Colon (tissue), 2 donors: ENCODE measurements around the gene MAGI1.

Experiments used
- FAIRE-seq: peaks from 2 replicates; lab custom pipeline; 2012; peaks lifted over from hg19 to GRCh38; lab: Jason Lieb, UNC
- donor health status: control.
- donor health status: control.

Gene MAGI1

DNA sequence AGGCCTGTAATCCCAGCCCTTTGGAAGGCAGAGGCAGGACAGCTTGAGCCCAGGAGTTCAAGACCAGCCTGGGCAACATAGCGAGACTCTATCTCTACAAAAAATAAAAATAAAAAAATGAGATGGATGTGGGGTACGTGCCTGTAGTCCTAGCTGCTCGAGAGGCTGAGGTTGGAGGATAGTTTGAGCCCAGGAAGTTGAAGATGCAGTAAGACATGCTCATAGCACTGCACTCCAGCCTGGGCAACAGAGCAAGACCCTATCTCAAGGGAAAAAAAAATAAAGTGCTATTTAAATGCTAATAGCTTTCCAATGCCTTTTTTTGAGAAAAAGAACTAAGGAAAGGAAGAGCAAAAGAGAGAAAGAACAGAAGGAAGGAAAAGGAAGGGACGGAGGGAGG, 94.5 kb downstream of the MAGI1 start:
- no peak for FAIRE-seq

DNA sequence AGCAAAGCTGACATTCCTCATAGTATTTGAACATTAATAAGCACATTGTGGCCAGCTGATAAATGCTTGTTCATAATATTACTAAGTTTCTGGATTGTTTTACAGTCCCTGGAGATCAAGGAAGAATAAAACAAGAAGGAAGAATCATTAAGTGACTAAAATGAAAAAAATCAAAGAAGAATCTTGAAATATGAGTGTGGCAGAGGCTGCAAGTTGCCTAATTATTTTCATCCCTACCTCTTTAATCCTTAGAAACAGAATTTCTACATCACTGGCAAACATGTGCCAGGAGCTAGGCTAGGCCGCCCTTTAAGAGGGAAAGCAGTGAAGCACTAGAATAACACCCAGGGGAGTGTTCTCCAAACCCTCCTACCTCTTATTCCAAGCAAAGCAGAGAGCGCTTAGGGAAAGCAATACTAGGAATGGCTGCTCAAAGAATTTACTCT, 98.9 kb downstream of the MAGI1 start:
- FAIRE-seq, result no peak

DNA sequence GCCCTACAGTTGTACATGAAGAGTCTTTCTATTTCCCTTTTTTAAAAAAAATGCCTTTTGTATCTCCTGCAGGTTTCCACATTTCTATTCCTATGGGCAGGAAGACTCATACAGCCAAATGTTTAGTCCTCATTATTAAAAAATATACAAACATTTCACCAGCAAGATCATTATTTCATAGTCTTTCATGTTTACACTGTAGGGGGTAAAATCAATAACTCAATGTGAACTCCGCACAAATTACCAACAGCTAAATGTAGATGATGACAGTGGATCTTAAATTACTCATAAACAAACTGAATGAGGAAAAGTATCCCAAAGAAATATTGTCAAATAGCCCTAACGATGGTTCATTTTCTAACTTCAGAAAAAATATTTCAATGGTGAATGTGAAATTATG, 99.5 kb downstream of the MAGI1 start:
- no peak for FAIRE-seq

DNA sequence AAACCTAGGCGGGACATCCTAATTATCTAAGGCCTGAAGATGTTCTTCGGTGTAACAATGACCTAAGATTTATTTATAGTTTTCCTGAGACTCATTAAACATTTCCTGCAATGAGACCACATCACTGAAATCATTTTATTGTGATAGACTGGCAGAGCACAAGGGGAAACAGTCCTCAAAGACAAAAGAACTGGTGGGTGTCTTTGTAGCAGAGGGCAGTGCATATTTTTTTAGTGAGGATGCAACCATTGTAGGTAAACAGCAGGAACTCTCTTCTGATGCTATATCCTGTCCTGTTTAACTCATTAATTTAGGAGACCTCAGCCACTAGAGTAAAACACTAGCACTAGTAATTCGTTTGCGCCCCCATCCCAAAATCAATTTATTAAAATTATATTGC, 100.0 kb downstream of the MAGI1 start:
- no peak for FAIRE-seq

DNA sequence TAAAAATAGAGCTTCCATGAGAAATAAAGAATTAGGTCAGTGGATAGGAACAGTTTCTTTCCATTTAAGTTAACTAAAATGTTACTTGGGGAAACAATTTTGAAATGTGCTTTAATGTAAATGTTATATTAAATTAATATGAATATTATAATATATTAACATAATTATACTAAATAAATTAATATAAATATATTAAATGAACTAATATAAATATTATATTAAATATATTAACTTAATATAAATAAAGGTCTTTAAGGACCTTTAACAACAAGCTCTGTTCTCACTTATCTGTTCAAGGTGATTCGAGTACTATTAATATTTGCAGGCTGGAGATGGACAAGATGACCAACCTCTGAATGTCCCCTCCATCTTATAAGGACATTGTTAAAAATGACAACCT, 100.6 kb downstream of the MAGI1 start:
- FAIRE-seq, result peak; percentile 45

DNA sequence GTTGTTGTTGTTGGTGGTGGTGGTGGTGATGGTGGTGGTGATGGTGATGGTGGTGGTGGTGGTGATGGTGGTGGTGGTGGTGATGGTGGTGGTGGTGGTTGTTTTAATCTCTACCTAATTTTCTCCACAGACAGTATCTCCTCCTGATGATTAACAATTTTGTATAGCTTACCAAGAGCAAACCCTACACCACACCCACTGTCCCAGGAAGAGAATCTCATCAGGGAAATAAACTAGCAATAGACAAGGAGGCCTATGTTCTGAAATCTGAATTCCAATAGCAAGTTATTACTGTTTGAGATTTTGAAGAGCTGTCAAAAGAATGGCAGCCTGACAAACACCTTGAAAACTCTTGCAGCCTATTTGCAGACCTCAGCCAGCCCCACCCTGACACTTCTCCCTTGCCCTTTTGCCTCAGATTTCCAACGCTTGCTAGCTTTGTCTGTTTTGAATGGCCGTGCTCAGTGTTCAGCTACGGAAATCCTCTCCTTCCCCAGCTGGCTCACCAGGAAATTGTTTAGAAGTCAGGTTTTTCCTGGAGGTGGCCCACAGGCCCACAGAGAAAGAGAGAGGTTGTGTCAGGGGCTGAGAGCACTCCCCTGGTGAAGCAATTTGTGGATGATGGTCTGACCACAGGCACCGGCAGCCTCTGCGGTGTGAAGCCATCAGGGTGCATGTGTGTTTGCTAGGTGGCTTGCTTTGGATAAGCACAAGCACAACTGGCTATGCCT, 101.6 kb downstream of the MAGI1 start:
- FAIRE-seq, result no peak

DNA sequence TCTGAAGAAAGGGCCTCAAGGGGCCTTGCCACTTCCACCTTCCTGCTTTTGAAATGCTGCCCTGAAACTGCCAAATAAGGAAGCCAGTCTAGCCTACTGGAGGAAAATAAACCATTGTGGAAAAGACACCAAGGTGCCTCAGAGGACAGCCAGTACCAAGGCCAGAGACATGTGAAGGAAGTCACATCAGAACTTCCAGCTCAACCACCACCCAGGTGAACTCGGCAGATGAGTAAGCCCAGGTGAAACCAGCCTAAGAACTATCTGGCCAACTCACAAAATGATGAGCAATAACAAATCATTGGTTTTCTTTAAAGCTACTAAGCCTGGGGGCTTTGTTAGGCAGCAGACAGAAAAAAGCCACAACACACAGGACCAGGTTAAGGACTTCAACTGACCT, 103.0 kb downstream of the MAGI1 start:
- FAIRE-seq, result no peak

DNA sequence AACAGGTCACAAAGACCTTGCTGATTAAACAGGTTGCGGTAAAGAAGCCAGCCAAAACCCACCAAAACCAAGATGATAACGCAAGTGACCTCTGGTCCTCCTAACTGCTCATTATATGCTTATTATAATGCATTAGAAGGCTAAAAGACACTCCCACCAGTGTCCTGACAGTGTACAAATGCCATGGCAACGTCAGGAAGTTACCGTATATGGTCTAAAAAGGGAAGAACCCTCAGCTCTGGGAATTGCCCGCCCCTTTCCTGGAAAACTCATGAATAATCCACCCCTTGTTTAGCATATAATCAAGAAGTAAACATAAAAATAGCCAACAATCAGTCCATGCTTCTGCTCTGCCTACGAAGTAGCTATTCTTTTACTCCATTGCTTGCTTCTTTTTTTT, 108.1 kb downstream of the MAGI1 start:
- no peak for FAIRE-seq

DNA sequence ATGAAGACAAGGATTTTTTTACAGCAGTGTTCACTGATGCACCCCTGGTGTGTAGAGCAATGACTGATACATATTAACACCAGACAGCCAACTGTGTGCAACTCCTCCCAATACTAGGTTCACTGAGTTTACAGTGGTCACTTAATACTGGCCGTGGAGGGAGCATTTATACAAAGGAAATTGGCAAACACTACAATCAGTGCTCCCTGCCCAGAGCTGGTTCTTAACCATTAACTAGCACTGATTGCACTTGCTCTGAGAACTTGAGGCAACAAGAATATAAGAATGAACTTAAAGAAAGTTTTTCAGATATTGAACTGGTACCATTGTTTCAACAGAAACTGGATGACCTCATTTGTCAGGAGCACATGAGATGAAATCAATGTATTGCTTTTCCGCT, 110.6 kb downstream of the MAGI1 start:
- FAIRE-seq, result no peak

DNA sequence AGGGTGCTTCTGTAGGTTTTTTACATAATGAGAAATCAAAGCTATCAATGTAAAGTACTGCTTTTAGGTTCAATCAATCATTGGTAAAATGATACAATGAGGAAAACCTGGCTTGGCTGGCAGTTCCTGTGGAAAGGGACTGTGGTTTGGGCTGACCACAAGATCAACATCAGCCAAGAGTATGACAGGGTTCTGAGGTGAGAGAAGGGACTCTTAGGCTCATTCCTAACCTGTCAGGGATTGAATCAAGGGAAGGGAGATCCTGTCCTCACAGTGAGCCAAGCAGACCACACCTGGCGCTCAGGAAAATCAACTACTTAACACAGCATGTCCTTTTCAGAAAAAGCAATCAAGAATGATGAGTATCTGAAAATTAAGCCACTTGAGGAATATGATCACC, 111.1 kb downstream of the MAGI1 start:
- FAIRE-seq, result no peak

DNA sequence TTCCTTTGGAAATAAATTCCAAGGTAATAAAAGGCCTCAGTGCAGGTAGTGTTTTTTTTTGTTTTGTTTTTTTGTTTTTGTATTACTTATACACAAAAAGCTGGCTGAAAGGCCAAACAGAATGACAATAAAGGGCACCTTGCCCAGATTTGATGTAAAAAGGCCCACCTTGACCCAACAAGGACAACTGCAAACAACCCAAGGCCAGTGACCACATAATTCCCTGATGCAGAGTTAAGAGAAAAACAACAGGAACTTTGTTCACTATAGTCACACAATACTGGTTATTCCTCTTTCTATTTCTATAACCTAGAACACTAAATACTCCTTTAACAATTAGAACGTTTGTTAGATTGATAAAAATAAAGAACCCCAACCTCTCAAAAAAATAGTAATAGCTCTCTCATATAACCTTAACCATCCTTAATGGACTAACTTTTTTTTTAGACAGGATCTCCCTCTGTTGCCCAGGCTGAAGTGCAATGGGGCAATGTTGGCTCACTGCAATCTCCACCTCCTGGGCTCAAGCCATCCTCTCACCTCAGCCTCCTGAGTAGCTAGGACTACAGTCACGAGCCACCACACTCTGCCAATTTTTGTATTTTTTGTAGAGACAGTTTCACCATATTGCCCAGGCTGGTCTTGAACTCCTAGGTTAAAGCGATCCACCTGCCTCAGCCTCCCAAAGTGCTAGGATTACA, 113.3 kb downstream of the MAGI1 start:
- no peak for FAIRE-seq

DNA sequence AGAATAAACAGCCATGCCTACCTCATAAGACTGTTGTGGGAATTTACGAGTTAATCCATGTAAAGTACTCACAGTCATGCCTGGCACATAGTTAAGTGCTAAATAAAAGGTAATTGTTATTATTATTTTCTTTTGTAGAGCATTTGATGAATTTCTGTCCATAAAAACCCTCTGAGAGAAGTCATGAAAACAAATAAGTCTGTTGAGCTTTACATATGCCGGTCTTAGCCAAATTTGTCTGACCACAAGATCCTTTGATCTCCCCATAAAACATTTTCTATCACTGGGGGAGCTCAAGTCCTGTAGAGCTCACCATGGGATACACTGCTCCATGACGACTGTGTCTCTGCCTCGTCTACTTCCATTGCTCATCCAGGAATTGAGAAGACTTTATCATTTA, 114.0 kb downstream of the MAGI1 start:
- no peak for FAIRE-seq

DNA sequence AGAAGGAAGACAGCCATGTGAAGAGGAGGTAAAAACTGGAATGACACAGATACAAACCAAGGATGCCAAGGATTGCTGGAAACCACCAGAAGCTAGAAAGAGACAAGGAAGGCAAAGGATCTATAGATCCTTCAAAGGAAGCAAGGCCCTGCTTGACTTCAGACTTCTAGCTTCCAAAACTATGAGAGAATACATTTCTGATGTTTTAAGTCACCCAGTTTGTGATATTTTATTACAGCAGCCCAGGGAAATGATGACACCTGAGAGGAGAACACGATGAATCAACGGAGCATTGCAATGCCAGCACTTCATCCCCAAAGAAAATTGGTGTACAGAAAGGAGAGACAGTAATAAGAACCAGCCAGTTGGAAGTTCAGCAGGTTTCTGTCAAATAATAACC, 116.3 kb downstream of the MAGI1 start:
- FAIRE-seq, result no peak

DNA sequence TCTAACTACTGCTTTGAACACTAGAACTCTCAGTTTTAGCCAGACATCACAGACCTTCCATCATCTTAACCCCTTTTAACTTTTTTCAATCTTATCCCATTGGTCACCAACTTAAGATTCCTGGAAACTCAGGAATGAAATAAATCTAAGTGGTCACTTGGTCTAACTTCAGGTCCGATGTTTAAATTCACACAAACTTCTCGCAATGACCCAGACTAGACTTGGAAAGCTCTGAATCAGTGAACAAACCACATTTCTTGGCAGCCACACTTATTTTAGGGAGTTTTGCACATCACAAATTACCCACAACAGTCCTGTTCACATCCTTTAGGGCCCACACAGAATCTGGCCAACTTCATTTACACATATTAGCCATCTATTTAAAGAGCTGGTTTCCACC, 118.9 kb downstream of the MAGI1 start:
- FAIRE-seq, result no peak

DNA sequence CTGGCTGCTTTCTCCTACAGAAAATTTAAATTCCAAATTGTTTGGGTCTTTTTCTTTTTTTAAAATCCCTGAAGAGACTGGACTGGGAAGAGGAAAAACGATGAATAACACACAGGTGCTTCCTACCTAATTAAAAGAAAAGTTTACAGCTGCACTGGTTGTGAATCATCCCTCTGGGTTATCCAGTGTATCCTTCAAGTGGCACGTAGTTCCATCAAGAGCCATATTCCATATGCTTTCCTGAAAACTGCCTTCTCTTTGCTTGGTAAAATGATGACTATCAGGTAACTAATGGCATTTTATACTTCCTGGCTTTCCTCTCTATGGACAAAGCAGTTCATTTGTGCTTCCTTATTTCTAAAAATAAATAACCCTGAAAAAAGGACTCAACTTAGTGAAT, 123.2 kb downstream of the MAGI1 start:
- no peak for FAIRE-seq

DNA sequence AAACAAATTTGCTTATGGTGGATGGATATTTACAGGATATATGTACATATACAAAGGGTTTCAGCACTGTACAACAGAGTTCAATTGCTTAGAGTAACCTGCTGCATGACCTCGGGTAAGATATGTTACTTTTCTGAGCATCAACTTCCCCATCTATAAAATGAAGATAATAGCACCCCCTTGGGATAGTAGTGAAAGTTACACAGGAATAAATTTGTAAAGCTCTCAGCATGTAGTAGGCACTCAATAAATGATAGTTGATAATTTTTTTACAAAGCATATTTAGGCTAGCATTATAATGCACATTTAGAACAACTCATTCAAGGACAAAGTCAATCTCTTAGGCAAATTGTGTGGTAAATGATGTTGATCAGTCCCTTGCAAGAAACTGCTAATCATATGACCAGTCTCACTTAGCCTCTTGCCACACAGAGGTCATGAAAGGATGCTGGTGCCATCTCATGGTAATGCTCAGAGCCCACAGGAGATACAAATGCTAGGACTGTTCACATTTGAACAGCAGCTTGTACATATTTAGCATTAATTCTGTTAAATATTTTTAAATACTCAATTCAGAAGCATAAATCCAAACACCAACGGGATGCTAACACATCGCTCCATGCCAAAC, 123.9 kb downstream of the MAGI1 start:
- no peak for FAIRE-seq

DNA sequence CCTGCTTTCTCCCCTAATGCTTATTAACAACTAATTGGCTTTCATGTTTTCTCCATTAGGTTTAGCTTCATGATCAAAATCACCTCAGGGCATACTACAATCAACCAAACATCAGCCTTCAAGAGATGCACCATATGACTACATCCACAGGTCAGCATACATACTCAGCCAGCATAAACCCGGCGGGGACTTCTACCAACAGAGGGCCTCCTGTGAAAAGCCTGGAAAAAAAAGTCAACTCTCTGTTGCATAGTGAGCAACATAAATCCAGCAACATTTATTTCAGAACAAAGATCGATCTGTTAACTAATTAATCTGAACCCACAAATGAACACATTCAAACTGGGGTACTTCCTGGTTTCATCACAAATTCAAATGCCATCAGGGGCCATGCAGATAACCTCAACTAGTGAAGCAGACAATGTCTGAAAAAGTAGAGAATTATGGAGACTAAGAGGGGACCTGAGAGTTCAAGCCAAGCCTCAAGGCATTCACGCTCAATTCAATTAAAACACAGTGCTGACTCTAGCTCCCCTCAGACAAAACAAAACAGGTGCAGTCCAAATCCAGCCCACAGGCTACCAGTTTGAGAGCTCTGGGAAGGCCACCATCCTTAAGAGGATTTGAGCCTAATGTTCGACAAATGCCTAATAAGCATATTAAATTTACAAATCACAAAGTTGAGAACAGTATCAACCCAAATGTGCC, 124.5 kb downstream of the MAGI1 start:
- FAIRE-seq, result no peak

DNA sequence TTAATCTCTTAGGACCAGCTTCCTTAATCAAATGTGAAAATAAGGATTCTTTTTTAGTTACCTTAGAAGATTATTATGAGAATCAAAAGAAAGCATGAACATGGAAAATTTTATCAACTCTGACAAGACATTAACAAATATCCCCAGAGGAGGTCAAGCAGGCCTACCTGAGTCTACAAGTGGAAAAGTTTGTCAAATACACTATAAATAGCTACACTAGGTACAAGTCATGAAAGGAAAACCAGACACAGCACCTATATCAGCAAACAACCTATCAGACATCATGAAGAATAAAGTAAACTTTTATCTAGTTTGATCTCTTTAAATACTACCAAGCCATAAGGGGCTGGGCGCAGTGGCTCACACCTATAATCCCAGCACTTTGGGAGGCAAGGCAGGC, 126.1 kb downstream of the MAGI1 start:
- no peak for FAIRE-seq

DNA sequence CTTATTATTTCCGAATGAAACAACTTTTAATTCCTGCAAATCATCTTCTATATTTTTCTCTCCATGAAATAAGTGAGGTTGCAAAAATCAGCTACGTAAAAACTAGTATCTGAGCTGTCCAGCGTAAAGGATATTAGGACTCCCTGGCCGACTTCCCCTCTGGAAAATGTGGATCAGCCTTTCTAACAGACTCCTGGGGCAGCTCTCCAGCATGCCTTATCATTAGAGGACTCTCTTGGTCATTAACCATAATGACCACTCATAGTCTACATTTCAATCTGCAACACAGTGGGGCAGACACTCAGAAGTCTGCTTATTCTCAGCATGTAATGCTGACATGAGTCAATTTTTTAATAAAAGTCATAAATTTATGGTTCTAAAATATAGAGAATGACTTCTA, 130.1 kb downstream of the MAGI1 start:
- no peak for FAIRE-seq

DNA sequence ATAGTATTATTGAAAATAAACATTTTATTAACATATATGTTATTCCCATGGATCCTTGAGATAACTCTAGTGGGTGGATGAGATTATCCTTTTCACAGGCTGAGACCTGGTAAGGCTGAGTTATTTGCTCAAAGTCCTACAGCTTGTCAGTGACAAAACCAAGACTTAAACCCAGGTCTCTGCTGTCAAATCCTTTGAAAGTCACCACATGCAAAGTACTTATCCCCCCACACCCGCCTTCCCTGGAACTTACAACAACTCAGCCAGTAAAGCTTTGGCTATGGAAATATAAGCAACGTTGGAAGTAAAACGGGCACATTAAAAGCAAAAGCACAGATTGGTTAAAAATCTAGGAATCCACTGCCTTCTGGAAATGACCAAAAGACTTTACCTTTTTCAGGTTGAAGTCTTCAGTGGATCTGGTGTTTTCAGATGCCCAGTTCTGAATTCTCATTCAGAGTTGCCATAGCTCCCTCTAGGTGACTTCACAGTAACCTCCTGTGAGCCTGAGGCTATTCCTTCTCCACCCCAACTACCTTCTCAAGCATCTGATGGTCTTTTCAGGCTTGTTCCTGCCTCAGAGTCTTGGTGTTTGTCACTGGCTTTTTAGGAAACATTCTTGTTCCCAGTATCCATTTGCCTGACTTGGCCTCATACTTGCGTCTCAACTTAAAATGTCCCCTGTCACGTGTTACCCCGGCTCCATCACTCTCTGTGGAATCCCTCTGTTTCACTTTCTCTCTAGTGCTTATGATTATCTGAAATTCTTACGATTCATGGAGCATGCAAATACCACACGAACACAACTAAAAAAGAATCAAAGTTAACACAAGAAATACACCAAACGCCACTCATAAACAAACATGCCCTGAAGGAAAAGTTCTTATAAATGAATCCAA, 131.2 kb downstream of the MAGI1 start:
- FAIRE-seq, result no peak

DNA sequence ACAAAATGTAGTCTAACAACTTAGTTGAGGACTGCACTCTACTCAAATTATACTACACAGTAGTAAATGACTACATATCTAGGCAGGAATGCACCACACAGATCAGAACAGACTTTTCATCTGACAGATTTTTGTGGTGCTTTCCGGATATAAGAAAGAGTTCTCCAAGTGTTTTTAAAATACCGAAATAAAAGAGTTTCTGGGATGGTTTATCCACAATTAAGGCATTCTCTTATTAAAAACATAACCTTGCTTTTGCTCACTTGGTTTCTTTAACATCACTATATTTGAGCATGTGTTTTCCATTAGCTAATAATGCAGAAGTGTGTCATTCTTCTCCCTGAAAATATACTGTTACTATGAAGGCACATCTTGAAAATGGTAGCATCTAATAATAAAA, 132.9 kb downstream of the MAGI1 start:
- no peak for FAIRE-seq

DNA sequence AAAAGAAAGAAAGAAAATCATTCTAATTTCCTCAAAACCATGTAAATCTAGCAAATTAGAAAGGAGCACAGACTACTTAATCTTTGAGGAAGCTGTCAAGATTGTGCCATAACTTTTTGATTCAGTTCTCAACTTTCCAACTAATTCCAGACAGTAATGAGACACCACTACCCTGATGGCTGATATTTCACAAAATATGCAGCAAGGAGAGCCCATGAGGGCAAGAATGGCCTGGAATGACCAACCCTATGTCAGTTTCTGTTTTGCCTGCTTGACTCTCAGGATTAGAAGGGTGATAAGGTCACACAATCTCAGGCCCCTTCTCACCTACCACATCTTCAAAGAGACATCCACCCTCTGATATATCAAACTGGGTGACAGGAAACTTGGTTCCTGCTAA, 134.7 kb downstream of the MAGI1 start:
- FAIRE-seq, result no peak
